NCI-H2196 treated with DMSO at 0.1 percent for 48 hours (cell line): ENCODE measurements around the gene ERBB4.

Experiments used
- DNase-seq: peaks from one replicate; lab custom pipeline; 2025; ENCODE audit not compliant: unreplicated experiment; lab: John Stamatoyannopoulos, UW

Gene ERBB4

DNA sequence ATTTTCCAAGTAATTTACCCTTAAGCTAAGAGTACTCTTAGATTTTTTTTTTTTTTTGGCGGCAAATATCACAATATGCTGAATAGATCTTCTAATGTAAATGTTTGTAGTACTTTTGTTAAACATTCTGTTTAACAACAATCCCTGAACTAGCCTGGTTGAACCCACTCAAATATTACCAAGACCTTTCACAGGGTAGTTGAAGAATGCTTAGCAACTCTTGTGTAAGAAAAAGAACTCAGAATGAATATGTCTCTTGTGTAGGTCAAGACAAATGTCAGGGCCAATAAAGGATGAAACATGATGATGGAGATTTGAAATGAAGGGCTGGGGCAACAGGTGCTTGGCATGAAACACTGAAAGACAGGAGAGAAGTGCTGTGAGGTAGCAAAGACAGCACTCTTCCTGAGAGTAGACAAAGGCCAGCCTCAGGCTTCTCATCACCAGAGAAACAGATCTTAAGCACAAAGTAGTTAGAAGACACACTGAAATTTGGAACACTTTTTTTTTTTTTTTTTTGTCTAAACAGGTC is 597.3 kb downstream of the ERBB4 start:
- no peak for DNase-seq

DNA sequence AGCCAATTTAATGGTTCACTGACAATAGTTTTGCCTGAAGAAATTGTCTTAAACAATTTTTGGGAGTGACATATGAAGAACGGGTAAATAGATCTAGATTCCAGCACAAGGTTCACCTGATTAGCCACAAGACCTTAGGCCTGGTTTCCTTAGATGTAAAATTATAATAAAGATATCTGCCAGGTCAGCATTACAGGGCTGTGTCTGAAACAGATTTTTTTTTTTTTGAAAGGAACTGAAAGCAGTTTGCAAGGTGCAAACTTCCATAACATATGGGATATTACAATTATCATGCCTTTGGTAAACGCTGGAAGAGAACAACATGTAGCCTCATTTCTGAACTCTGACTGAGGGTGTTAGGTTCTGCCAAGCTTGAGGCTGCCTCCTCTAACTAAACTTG is 599.4 kb downstream of the ERBB4 start:
- no peak for DNase-seq

DNA sequence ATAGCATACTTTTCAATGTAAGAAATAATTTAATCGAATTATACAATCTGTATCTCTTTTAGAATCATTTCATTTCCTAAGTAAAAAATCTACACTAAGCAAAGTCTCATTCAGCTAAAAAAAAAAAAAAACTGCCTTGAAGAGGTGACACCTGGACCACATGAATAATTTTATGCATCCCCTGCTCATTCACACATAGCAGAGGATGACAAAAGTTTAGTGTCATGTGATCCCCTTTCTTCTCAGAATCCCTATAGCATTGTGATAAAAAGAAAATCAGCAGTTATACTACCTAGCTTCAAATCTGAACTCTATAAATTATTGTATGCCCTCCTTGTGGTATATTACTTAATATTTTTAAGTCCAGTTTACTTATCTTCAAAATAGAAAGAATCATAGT is 603.8 kb downstream of the ERBB4 start:
- DNase-seq = no peak

DNA sequence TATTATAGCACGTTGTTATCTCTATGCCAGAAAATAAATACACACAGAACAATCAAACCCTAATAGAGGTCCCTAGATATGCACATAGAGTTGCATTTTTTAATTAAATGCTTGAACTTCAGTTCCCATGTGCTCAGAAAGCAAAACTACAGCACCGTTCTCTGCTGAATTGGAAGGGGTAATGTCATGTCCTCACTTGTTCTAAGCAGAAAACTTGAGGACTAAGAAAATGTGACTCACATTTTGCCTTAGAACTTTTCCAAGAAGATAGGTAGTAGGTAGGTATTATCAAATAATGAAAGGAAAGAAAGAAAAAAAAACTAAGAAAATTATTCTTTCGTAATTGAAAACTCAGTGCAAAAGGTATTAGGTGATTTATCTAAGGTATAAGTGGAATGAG is 607.3 kb downstream of the ERBB4 start:
- no peak for DNase-seq

DNA sequence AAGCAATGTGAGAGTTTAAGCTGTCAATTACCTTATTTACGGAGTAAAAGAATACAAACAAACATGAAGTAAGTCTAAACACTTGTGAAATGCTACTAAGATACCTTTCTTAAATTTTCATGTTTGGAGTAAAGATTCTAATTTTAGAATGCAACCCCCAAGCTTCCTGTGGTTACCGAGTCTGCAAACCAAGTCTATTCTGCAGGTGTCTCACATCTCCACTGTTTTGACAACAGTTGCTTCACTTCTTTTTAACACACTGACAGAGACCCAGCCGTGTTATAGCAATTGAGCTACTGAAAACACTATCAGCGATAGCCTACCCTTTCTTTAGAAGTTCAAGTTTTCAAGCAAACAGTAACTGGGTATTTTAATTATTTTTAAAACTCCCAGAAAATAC is 608.3 kb downstream of the ERBB4 start:
- DNase-seq = no peak

DNA sequence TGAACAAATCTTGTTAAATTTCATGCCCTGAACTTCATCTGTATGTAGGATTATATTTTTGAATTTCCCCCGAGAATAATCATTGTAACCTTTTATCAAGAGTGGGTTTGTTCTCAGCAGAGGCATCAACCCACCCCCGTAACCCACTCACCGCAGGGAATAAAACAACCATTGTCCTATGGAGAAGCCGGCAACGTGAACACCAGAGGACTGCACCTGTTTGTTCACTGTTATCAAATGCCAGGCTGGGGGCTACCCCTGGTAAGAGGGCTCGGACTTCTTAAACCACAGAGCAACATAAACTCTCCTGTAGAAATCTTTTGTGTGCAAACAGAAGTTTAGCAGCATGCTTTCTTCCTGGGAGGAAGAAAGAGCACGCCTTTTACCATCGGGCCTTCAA is 610.4 kb downstream of the ERBB4 start:
- no peak for DNase-seq

DNA sequence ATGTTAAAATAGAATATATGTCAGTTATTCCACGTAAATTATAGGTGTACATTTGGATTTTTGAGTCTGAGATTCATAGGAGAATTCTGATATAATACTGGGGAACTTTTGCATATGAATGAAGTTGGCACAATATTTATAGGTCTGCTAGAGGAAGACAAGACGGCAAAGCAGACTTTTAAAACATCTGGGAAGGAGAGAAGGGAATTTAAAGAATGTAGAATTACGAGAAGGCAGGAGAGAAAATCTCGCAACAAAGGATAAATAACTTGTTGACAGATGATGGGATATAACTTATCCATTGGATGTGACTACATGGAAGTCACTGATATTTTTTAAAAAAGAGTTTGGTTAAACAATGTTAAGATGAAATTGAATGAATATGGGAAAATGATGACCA is 615.6 kb downstream of the ERBB4 start:
- DNase-seq = no peak

DNA sequence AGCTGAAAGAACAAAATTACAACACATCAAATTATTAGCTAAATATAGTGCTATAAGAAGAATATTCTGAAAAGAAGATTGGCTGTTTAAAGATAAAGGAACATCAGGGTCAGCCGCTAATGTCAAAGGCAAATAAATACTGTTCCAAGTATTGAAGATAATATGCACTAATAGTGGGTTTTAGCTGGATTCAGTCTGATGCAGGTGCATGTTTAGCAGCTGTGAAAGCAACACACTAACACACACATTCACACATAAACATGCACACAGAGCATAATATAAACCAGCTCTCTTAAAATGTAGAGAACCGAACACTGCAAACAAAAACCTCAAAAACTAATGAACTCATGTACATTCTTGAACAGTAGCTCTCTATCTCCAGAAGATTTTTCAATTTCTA is 634.6 kb downstream of the ERBB4 start:
- DNase-seq = no peak

DNA sequence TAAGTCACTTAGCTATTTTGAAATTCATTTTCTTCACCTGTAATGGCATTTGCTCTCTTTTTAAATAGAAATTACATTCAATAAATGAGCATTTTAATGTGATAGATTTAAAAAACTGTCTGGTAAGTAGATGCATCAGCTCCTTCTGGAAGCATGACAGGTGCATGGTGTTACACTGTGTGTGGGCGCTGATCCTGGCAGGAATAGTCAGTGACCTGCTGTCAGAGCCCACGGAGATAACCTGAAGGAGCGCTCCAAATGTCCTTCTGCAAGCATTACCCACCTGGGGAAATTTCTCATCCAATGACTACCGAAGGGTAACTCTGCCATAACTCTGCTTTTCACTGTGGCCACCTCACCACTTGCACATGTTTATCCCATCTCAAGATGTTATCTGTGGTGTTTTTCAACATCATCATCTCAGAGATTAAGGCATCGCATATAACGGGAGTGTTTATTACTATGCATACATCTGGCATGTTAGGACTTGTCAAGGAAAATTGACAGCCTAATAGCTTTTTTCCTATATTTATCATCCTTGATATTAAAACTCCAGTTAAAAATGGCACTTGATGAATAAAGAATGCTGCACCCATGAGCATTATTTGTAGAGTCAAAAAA is 637.3 kb downstream of the ERBB4 start:
- no peak for DNase-seq

DNA sequence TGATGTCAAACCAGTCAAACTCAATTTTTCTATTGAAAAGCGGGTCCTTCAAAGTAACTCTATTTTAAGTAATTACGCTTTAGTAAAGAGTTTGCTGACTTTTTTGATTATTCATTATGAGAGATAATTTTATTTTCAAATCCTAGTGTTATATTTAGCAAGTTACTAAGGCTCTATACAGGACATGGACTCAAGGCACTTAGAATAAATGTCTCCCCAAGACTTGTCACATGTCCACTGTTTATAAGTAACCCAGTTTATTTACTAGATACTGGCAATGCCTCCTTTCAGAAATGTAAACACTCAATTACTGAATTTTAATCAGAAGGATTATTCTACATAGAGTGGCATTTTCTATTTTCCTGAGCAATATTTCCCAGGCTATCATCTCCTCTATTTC is 638.1 kb downstream of the ERBB4 start:
- no peak for DNase-seq

DNA sequence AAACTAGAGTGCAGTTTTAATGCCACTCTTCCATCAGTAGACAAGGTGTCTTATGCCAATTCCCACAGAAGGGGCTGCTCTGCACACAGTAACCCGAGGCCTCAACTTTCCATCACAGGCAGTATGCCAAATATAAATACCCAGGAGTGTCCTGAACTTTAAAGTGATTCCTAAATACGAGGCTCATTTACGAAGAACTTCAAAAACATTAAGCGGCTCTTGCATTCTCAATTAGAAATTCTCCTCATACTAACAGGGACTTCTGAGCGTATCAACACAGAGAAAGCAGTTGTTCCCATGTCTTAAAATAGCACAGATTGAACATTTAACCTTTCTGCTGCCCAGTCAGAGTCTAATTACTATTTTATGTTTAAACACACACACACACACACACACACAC is 638.6 kb downstream of the ERBB4 start:
- no peak for DNase-seq

DNA sequence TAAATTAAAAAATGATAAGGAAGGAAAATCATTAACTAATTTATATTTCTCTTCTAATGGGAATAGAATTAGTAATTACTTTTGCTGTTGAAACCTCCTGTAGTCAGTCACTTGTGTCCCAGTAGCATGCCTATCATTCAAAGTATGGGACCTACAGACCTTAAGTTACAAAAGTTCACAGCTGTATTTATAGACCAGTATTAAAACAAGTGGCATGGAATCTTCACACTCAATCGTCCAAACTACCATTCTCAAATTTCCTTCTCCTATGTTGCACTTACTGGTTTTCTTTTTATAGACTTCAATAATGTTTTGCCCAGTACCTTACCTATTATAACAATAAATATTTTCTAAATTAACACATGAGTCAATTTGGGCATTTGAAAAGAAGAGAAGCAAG is 639.9 kb downstream of the ERBB4 start:
- no peak for DNase-seq

DNA sequence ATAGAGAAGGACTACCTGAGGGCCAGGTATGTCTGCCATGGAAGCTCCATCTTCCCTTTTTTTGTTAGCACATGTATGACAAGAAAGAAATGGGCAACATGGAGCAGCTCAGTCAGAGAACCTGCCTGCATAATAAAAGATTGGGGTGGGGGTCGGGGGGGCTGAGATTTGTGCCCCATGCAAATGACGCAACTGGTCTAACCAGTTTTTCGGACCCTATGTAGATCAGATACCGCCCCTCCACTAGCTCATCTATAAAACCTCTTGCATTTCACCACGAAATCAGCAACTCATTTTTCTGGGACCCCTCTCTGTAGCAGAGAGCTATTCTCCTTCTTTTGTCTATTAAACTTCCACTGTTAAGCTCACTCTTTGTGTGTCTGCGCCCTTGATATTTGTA is 657.2 kb downstream of the ERBB4 start:
- no peak for DNase-seq

DNA sequence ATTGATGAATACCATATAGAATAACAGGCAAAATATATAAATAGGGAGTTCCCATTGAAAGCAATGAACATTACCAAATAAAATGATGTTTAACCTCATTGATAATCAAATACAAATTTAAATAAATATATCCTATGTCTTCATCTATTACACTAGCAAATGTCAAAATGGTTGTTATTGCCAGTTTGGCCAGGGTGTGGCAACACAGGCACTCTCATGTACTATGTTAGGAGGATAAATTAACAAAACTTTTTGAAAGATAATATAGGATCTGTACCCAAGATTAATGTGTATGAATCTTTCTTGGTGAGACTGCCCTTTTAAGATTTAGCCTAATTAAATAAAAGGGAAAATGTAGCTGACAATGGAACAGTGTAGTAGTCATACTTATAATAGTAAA is 659.3 kb downstream of the ERBB4 start:
- DNase-seq = no peak

DNA sequence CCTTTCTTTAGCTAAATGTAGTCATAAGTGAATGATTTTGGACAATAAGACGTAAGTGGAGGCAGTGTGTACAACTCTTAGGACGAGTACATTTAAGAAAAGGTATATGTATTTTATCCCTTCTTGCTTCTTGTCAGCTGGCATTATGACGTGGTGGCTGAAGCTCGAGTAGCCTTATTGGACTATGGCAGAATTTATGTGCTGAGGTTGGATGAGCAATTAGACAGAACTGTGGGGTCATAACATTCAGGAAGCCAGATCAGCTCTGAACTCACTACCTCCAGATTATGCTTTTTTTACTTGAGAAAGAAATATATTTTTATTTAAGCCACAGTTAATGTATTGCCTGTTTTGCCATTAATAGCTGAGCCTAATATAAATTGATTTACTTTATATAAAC is 661.5 kb downstream of the ERBB4 start:
- DNase-seq = no peak

DNA sequence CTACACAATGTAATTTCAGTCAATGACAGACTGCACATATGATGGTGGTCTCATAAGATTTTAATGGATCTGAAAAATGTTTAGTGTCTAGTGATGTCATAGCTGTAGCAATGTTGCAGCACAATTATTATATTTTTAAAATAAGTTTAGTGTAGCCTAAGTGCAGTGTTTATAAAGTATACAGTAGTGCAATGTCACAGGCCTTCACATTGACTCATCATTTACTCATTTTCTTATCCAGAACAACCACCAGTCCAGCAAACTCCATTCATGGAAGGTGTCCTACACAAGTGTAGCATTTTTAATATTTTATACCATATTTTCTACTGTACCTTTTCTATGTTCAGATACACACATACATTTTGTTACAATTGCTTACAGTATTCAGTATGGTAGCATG is 663.1 kb downstream of the ERBB4 start:
- DNase-seq = no peak

DNA sequence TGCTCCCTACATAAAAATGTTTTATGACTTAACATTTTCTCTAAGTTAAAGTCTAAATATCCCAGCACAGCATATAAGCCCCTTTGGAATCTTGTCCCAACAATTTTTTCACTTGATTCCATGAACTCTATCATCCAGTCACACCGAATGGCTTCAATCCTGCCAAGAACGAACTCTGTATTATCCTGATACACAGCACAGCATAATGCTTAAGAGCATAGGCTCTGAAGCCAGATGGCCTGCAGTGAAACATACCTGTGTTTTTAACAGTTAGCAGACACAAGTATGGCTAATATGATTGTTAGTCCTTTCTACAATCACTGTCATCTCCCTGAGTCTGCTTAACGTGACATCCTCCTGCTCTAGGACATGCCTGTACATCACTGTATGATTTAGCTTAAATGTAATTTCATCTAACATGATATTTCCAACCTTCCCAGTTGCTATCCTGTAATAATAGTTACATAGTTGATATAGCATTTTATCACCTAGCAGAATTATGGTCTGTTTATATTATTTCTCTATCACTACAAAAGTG is 669.5 kb downstream of the ERBB4 start:
- no peak for DNase-seq

DNA sequence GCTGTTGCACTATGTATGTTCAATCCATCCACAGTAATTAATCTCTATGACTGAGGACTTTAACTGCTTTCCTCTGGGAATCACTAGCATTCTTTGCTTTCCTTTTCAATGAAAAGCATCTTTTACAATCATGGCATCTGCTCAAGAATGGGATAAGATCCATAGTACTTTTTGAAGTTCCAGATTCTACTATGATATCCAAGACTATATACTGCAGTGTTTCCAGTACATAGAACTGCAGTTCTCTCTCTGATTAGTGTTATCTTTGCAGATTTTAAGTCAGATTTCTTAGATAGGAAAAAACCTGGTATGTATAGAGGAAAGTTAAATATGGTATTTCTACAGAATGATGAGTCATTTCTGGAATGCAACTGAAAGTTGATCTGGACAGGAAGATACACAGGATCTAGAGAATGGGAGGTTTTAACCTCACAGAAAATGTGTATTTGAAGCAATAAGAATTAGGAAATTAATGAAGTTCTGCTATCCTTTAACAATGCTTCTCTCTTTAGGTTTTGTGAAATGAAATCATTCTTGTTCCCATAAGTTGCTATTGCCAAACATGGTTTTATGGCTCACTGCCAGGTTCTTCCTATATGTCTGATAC is 670.7 kb downstream of the ERBB4 start:
- no peak for DNase-seq

DNA sequence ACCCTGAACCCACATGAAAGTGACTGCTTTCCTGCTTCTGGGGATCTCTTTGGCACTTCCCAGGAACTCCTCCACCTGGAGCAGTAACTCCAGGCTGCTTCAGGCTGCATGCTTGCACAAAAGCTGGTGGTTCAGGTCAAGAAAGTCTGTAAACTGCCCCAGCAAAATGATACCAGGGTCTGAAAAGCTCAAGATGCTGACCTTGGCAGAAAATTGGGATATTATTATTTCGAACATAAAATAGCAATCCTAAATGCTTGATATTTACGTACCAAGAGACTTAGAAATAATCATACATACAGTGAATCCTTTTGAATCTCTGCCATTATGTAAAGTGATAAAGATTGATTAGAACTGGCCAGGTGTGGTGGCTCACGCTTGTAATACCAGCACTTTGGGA is 674.3 kb downstream of the ERBB4 start:
- no peak for DNase-seq

DNA sequence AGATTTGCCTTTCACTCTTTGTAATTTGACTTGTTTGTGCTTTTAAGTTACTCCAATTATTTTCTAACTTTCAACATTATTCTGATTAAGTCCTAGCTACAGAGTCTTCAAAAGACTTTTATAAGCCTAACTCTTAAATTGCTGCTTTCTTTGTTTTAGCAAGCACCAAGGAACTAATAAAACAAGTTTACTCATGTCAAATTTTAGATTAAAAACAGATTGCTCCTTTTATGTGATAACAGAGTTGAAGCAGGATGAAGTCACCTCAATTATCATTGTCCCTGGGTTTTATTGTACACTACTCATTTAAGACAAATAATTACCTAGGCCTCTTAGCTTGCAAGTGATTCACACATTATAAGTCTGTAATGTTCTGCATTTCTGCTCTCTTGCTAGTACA is 678.4 kb downstream of the ERBB4 start:
- no peak for DNase-seq

DNA sequence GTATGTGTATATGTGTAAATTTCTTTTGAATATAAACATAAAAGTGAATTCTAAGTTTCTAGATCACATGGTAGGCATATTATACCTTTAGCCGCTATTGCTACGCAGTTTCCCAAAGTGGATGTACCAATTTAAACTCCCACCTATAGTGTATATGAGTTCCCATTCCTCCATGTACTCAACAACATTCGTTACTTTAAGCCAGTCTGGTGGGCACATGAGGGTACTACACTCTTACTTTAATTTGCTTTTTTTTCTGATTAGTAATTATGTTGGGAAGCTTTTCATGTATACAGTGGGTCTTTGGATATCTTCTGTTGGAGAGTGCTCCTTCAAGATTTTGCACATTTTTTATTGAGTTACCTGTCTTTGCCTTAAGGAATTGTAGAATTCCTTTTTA is 683.8 kb downstream of the ERBB4 start:
- DNase-seq = no peak

DNA sequence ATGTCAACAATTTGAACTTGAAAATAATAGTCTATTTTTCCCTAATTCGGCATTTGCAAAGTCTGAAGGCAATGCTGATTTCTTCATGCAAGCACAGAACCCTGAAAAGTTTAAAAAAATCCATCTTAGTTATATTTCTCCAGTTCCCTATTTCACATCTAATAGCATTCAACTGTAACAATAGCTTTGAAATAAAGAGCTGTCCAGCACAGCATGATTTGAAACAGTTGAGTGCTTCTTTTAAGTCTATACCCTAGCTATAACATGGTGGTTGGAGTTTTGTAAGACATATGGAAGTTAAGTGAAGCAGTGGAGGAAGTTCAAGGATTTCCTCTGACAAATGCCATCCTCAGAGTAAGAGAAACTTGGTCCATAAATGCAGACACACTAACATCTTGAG is 691.9 kb downstream of the ERBB4 start:
- DNase-seq = no peak

DNA sequence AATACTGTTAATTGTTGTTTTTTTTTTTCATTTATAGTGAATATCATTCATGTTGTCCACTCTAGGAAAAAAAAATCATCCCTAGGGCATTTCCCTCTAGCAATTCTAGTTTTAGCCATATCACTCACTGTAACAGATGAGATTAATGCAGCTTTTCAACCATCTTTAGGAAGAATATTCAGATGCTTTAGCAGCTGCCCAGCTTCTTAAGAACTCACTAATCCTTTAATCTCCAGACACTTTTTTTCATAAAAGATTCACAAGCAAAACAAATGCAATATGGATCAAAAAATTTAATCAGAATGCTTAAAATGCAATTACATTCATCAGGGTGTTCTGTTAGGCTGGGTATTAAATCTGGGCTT is 692.6 kb downstream of the ERBB4 start:
- no peak for DNase-seq
